K562 (cell line): ENCODE measurements around the gene DBNDD2. TPM values are rescaled to one million over a fixed set of nuclear protein-coding genes. Genes with fewer than 3 reads are reported as not detected.

Experiments
- ATAC-seq: fragments of 200-7000 bp; cut with Tn5 transposase; 3 replicates; pipeline ENCODE4 v1.9.1; 2020; ENCODE audit warnings: moderate library complexity
- BruUV-seq: library from RNA; stranded (reverse); fragments of 400-500 nt; replicated peaks from 2 replicates; lab custom pipeline; 2021; lab: Mats Ljungman, UMichigan
- CTCF ChIA-PET: fragments of 300-600 bp; formaldehyde crosslinking; extraction: SDS; loops from one replicate; lab custom pipeline; 2021; ENCODE audit warnings: low intra/inter-chr PET ratio; lab: Yijun Ruan, JAX
- POLR2A ChIA-PET: fragments of 300-600, 350-650 bp; sonication (Branson Sonifier 250); formaldehyde crosslinking; extraction: SDS; loops from one replicate; lab custom pipeline; 2021; ENCODE audit warnings: antibody characterized with exemption, inconsistent platforms; lab: Yijun Ruan, JAX
- DNase-seq, 4 experiments: peaks; one replicate each; pipeline versions ENCODE4 v3.0.0 to v3.0.0-alpha.2; 2011 to 2018; ENCODE audit warnings: low spot score in 3 of 4, mixed read lengths in 3 of 4; ENCODE audit errors: extremely low read depth in 1 of 4
- FAIRE-seq: peaks from 2 replicates; lab custom pipeline; 2011; peaks lifted over from hg19 to GRCh38; lab: Jason Lieb, UNC
- H2AFZ ChIP-seq: 2 replicates; pipeline ENCODE4 v1.6.0; 2011; ENCODE audit warnings: low read depth, low read length, control low read depth, inconsistent platforms
- H3K27ac ChIP-seq: fragments of 200-600 bp; 3 replicates; pipeline ENCODE4 v1.8.0; 2011; ENCODE audit warnings: low read depth, mild to moderate bottlenecking, control low read depth, inconsistent platforms, low read length, moderate library complexity, mixed read lengths; ENCODE audit errors: extremely low read depth
- H3K27me3 ChIP-seq, 2 experiments: fragments of 300-600 bp in 1 of 2; 2 replicates in 1 of 2; 3 replicates in 1 of 2; pipeline versions ENCODE4 v1.6.0 to v1.8.0; 2011; ENCODE audit warnings: inconsistent platforms in 2 of 2, low read length in 2 of 2, mild to moderate bottlenecking in 1 of 2, mixed read lengths in 1 of 2, moderate library complexity in 1 of 2; ENCODE audit not compliant: control insufficient read depth in 2 of 2, insufficient read depth in 2 of 2
- H3K36me3 ChIP-seq: fragments of 300-600 bp; 3 replicates; pipeline ENCODE4 v1.8.0; 2011; ENCODE audit warnings: mild to moderate bottlenecking, low read length, inconsistent platforms; ENCODE audit not compliant: control insufficient read depth, insufficient read depth
- H3K4me1 ChIP-seq, 2 experiments: fragments of 200-600 bp in 1 of 2; replicated peaks in 1 of 2; 2 replicates in 1 of 2; 3 replicates in 1 of 2; pipeline versions ENCODE4 v1.5.1 to v1.8.0; 2011; ENCODE audit warnings: inconsistent platforms in 2 of 2, low read length in 2 of 2, mild to moderate bottlenecking in 1 of 2, mixed read lengths in 1 of 2, moderate library complexity in 1 of 2; ENCODE audit not compliant: control insufficient read depth in 2 of 2, insufficient read depth in 2 of 2
- H3K4me2 ChIP-seq: 2 replicates; pipeline ENCODE4 v1.6.1; 2011; ENCODE audit warnings: low read length, control low read depth, inconsistent platforms, mixed read lengths; ENCODE audit not compliant: insufficient read depth
- H3K4me3 ChIP-seq: fragments of 200-600 bp; sonication (generic), shearing (Covaris generic); 2 replicates; pipeline ENCODE4 v1.5.1; 2016; ENCODE audit warnings: control low read depth, inconsistent platforms
- H3K79me2 ChIP-seq: fragments of 200-600 bp; 3 replicates; pipeline ENCODE4 v1.8.0; 2011; ENCODE audit warnings: low read length, inconsistent platforms; ENCODE audit not compliant: control insufficient read depth, insufficient read depth
- H3K9ac ChIP-seq, 2 experiments: 2 replicates each; pipeline versions ENCODE4 v1.6.0 to v1.6.1; 2011; ENCODE audit warnings: low read depth in 2 of 2, low read length in 2 of 2, control low read depth in 1 of 2, inconsistent platforms in 1 of 2, mild to moderate bottlenecking in 1 of 2, mixed read lengths in 1 of 2; ENCODE audit not compliant: insufficient read depth in 1 of 2
- H3K9me1 ChIP-seq: one replicate; pipeline ENCODE4 v1.6.0; 2011; ENCODE audit warnings: inconsistent platforms, mild to moderate bottlenecking, low read length, moderate library complexity; ENCODE audit not compliant: control insufficient read depth, insufficient read depth
- H3K9me3 ChIP-seq: replicated peaks from 2 replicates; pipeline ENCODE4 v1.5.1; 2011; ENCODE audit warnings: low read depth, low read length, inconsistent platforms; ENCODE audit not compliant: control insufficient read depth, insufficient read depth
- H4K20me1 ChIP-seq: replicated peaks from 2 replicates; pipeline ENCODE4 v1.6.1; 2011; ENCODE audit warnings: low read length, inconsistent platforms, mixed read lengths; ENCODE audit not compliant: control insufficient read depth, insufficient read depth
- CCNT2 ChIP-seq: IDR thresholded peaks from 2 replicates; pipeline ENCODE4 v1.6.1; 2011; ENCODE audit warnings: borderline replicate concordance, low read depth, mild to moderate bottlenecking, moderate library complexity, mixed read lengths, low read length; ENCODE audit not compliant: insufficient read length; ENCODE audit errors: extremely low read depth
- CREB1 ChIP-seq, 2 experiments: sonication (generic) in 1 of 2; formaldehyde crosslinking in 1 of 2; IDR thresholded peaks; 2 replicates each; pipeline versions ENCODE4 v1.6.1 to v1.8.0; 2012 to 2022; ENCODE audit warnings: inconsistent platforms in 1 of 2, mild to moderate bottlenecking in 1 of 2, missing genetic modification reagents in 1 of 2, moderate library complexity in 1 of 2
- KDM2B ChIP-seq: fragments of 250-450 bp; sonication (Bioruptor Pico); IDR thresholded peaks from 2 replicates; pipeline ENCODE4 v1.8.0; 2021; ENCODE audit warnings: mild to moderate bottlenecking, moderate library complexity
- RBM17 ChIP-seq: fragments of 200-400 bp; formaldehyde crosslinking; IDR thresholded peaks from 2 replicates; pipeline ENCODE4 v1.6.1; 2017; ENCODE audit warnings: low read depth, mild to moderate bottlenecking, low read length, borderline replicate concordance
- ZBTB1 ChIP-seq: sonication (generic); formaldehyde crosslinking; IDR thresholded peaks from 2 replicates; pipeline ENCODE4 v1.8.1; 2023; ENCODE audit warnings: missing genetic modification reagents, low read depth, mild to moderate bottlenecking, borderline replicate concordance
- ZNF133 ChIP-seq: fragments of 250-450 bp; sonication (Bioruptor Pico); IDR thresholded peaks from 2 replicates; pipeline ENCODE4 v1.4.0; 2020; ENCODE audit warnings: mild to moderate bottlenecking
- ZNF41 ChIP-seq: fragments of 250-450 bp; sonication (Bioruptor Pico); conservative IDR thresholded peaks from 2 replicates; pipeline ENCODE4 v1.4.0; 2020; ENCODE audit warnings: mild to moderate bottlenecking
- ZNF57 ChIP-seq: fragments of 450-650 bp; formaldehyde crosslinking; IDR thresholded peaks from 2 replicates; pipeline ENCODE4 v1.4.0; 2020; ENCODE audit warnings: mild to moderate bottlenecking, moderate library complexity
- WGBS: fragments of 100-300 bp; shearing (Covaris generic); methylation state at CpG from one replicate; pipeline ENCODE4 v1.1.6; 2016; ENCODE audit warnings: low coverage, mixed read lengths; ENCODE audit not compliant: insufficient coverage; ENCODE audit errors: missing lambda C conversion rate; 5-methylcytosine and 5-hydroxymethylcytosine counted together
- in situ Hi-C: fragments of 300-500 bp; cut with MboI; formaldehyde crosslinking; loops from 4 replicates; pipeline ENCODE4 v1.15.0; 2018; ENCODE audit warnings: inconsistent platforms, mixed read lengths
- intact Hi-C: fragments of 100-400 bp; cut with micrococcal nuclease; formaldehyde crosslinking; loops from 2 replicates; pipeline ENCODE4 v1.14.2; 2022
- polyA plus RNA-seq, 8 experiments: library from polyadenylated mRNA; depleted of rRNA in 4 of 8; stranded (reverse) in 5 of 8; unstranded in 3 of 8; fragments of >200 nt; fragmentation: Nextera tagmentation in 2 of 8; fragmentation: Illumina TruSeq in 1 of 8; extraction: Ambion mirVana in 2 of 8; extraction: Trizol in 1 of 8; gene quantifications; 2 replicates each; pipeline versions ENCODE4 v1.2.1 to v1.2.3, GENCODE V29; 2011 to 2014; ENCODE audit warnings: inconsistent platforms in 1 of 8, missing spikeins in 1 of 8
- total RNA-seq, 7 experiments: library from RNA; depleted of rRNA in 6 of 7; stranded (reverse); fragments of >200 nt in 6 of 7; fragmentation: Illumina TruSeq in 2 of 7; extraction: Trizol in 2 of 7; gene quantifications; 2 replicates each; pipeline versions ENCODE4 v1.2.1 to v1.2.3, GENCODE V29; 2011 to 2021; ENCODE audit warnings: low replicate concordance in 1 of 7
- TF ChIP-seq, protein P1 (sequence below): sonication (generic); formaldehyde crosslinking; IDR thresholded peaks from 2 replicates; pipeline ENCODE4 v1.9.0; 2022; ENCODE audit warnings: mild to moderate bottlenecking, missing genetic modification reagents
- TF ChIP-seq, protein P2 (sequence below): fragments of 200-800 bp; sonication (Bioruptor generic); IDR thresholded peaks from 2 replicates; pipeline ENCODE4 v1.6.1; 2017; ENCODE audit warnings: missing genetic modification characterization, missing compliant biosample characterization
- TF ChIP-seq, protein P3 (sequence below): fragments of 250-450 bp; sonication (Bioruptor Pico); IDR thresholded peaks from 2 replicates; pipeline ENCODE4 v1.8.0; 2022; ENCODE audit warnings: inconsistent platforms, mild to moderate bottlenecking, moderate library complexity, borderline replicate concordance
- TF ChIP-seq, protein P4 (sequence below): fragments of 250-450 bp; sonication (Bioruptor Pico); IDR thresholded peaks from 2 replicates; pipeline ENCODE4 v1.4.0; 2020

Gene DBNDD2
- total and polyA plus RNA-seq, 9 of the 15 experiments (the other 6 are each of a cell fraction or from before 2014, with no cell fraction given), result 12.8 to 64.0 (median 35.8) TPM

DNA sequence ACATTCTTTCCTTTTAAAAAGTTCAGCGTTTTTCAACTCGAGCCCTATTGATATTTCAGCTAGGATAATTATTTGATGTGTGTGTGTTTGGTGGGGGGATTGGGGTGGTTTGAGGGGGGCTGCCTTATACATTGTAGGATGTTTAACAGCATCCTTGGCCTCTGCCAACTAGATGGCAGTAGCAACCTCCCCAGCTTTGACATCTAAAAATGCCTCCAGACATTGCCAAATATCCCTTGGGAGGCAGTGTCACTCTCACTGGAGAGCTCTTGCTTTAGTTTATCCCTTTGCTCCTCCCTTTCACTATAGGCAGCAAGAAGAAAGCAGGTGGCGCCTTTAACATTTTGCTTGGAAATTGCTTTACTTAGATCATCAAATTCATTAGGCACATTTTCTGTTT lies 15.4 kb upstream of the DBNDD2 start:
- no peak overlapping the region for H3K4me3 ChIP-seq
- no peaks in the 10 kb centered on the region for H3K79me2 ChIP-seq
- H3K27me3 ChIP-seq, result no peaks in the 10 kb centered on the region
- TF ChIP-seq CREB1 (IDR thresholded peaks at IDR 0.05) (no peak), CREB1 (CRISPR knock-in tag; IDR thresholded peaks at IDR 0.05) (no peak), KDM2B (no peak), ZNF41 (CRISPR knock-in tag) (no peak), CCNT2 (no peak), ZNF57 (no peak), ZNF133 (CRISPR knock-in tag) (no peak), ZBTB1 (no peak), RBM17 (no peak)
- TF ChIP-seq, protein P1, sequence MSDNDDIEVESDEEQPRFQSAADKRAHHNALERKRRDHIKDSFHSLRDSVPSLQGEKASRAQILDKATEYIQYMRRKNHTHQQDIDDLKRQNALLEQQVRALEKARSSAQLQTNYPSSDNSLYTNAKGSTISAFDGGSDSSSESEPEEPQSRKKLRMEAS (CRISPR knock-in tag), result no peak
- TF ChIP-seq, protein P2, sequence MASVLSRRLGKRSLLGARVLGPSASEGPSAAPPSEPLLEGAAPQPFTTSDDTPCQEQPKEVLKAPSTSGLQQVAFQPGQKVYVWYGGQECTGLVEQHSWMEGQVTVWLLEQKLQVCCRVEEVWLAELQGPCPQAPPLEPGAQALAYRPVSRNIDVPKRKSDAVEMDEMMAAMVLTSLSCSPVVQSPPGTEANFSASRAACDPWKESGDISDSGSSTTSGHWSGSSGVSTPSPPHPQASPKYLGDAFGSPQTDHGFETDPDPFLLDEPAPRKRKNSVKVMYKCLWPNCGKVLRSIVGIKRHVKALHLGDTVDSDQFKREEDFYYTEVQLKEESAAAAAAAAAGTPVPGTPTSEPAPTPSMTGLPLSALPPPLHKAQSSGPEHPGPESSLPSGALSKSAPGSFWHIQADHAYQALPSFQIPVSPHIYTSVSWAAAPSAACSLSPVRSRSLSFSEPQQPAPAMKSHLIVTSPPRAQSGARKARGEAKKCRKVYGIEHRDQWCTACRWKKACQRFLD (CRISPR knock-in tag), result no peak
- TF ChIP-seq, protein P3, sequence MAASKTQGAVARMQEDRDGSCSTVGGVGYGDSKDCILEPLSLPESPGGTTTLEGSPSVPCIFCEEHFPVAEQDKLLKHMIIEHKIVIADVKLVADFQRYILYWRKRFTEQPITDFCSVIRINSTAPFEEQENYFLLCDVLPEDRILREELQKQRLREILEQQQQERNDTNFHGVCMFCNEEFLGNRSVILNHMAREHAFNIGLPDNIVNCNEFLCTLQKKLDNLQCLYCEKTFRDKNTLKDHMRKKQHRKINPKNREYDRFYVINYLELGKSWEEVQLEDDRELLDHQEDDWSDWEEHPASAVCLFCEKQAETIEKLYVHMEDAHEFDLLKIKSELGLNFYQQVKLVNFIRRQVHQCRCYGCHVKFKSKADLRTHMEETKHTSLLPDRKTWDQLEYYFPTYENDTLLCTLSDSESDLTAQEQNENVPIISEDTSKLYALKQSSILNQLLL (CRISPR knock-in tag), result no peak
- TF ChIP-seq, protein P4, sequence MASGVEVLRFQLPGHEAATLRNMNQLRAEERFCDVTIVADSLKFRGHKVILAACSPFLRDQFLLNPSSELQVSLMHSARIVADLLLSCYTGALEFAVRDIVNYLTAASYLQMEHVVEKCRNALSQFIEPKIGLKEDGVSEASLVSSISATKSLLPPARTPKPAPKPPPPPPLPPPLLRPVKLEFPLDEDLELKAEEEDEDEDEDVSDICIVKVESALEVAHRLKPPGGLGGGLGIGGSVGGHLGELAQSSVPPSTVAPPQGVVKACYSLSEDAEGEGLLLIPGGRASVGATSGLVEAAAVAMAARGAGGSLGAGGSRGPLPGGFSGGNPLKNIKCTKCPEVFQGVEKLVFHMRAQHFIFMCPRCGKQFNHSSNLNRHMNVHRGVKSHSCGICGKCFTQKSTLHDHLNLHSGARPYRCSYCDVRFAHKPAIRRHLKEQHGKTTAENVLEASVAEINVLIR (CRISPR knock-in tag), result no peak
- no peak for FAIRE-seq
- ATAC-seq, result no peak
- intact Hi-C loops, result no loop called here
- 32% methylated on average over 3 of the region's 3 CpGs for WGBS
- H3K36me3 ChIP-seq, result no peaks in the 10 kb centered on the region
- no peaks in the 10 kb centered on the region for H4K20me1 ChIP-seq
- no peak for DNase-seq
- ChIA-PET CTCF (no interaction called here), POLR2A (interaction anchor here (0.7 to 1.3 kb wide), 2 partner anchors 13 to 16 kb away, joined by 3 read pairs; no protein-coding TSS in a partner anchor)
- no peak overlapping the region for H3K9ac ChIP-seq
- H3K4me1 ChIP-seq, result peaks cover 0 to 3% of the 10 kb centered on the region in 2 experiments; a peak in 1 of 5 replicates
- H3K27ac ChIP-seq, result no peak overlapping the region
- no TSS peak for BruUV-seq
- no peak overlapping the region for H3K4me2 ChIP-seq
- no peaks in the 10 kb centered on the region for H3K9me1 ChIP-seq
- no peak overlapping the region for H2AFZ ChIP-seq
- no peaks in the 10 kb centered on the region for H3K9me3 ChIP-seq
- in situ Hi-C loops, result no loop called here
